Right ventricle myocardium inferior (tissue), 1 donor: Measurements from ENCODE around the gene IFT74. TPM values are rescaled to one million over a fixed set of nuclear protein-coding genes. Genes with fewer than 3 reads are reported as not detected.

ENCODE experiments used
- ATAC-seq: fragments of 200-7000 bp; cut with Tn5 transposase; one replicate; pipeline ENCODE4 v1.9.1; 2020; ENCODE audit warnings: mild to moderate bottlenecking, moderate library complexity
- DNase-seq: peaks from one replicate; pipeline ENCODE4 v3.0.0; 2021; ENCODE audit errors: missing footprints
- intact Hi-C: fragments of 100-400 bp; cut with DNase I; formaldehyde crosslinking; loops from one replicate; pipeline ENCODE4 v1.11.0; 2022
- long read RNA-seq: library from polyadenylated mRNA; unstranded; transcript quantifications from one replicate; pipeline ENCODE4 v2.0.0, GENCODE V29; 2021
- total RNA-seq: library from RNA; stranded (reverse); fragmentation: NEBNext Ultra II Directional; extraction: Animal tissue kit (Norgen Biotek cat#: 25700); gene quantifications from one replicate; pipeline ENCODE4 v1.2.1, GENCODE V29; 2021
- donor health status: DM: no; HTN: yes; CAD: no; lungs with severe emphysema.

Gene IFT74
- total RNA-seq, result 12.2 TPM
- long read RNA-seq, transcript IFT74-201 (20 exons, 2,160 nt), result major isoform, 6 of 6 reads
- long read RNA-seq, partial matches to known transcripts, result 0 of 6 reads
- long read RNA-seq, other reads (novel, unspliced or antisense), result 0 of 6 reads

DNA sequence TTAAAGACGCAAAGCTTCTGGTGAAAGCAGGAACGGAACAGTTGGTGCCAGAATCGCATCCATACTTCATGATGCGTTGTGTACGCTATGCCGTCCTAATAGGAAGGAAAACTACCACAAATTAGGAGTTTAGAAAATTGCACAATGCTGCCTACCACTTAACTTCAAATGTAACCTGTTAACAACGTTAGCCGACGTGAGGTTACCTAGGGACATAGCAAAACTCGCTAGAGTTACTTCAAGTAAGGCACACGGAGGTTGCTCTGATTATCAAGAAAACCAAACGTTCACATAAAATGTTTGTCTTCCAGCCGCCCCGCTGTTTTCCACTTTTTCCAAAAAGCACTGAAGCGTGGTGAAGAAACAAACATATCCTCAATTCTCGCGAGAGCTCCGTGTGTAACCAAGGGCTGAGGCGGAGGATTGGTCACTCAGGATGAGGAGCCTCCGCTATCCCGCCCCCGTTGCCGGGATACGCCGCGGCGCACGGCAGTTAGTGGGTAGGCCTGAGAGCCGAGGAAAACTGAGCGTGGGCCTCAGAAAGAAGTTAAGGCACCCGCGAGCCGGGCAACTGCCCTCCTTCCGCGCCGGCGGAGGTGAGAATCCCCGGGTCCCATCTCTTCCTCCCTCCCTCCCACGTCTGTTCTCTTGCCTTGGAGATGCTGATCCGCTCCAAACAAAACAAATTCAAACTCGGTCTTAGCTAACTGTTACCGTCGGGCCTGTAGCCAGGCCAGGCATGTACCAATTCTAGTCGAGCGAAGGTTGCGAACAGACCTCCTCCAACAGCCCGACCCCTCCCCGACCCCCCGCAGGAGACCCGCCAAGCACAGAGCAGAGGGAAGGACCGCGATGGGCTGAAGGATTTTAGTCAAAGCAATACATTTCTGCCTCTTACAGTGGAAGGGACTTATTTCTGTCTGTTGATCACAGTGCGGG, at the start of gene IFT74:
TSS of gene IFT74 (plus strand) at position 492 of the 939 bp plus-strand sequence. CDS start 5,556 bp downstream, outside the sequence.
- DNase-seq, result peak; percentile 99
- intact Hi-C loops, result loop anchor here (2.0 kb wide), 1 partner anchor 63 kb away; the partner anchor contains the start of gene CAAP1
- ATAC-seq, result peak; percentile 100

DNA sequence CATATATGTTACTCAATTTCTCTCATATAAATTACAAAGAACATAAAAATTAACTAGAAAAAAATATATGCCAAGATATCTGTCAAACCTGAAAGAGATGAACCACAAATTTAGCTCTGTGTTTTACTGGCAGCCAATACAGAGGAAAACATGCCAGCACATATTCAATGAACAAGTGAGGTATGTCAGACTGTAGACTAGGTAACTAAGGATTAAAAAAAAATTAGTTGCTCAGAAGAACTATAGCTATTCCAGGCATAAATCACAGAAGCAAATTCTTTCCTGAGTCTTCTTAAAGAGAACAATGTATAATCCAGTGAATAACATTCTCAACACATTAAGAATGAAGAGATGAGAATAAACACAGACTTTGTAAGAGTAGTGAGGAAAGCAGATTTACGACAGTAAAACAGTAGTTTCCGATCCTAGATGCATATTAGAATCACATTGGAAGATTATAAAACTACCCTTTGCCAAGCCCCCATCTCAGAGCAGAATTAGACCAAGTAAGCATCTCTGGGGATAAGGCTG, 43.0 kb upstream of the IFT74 start:
- DNase-seq, result no peak
- intact Hi-C loops, result no loop called here
- no peak for ATAC-seq

DNA sequence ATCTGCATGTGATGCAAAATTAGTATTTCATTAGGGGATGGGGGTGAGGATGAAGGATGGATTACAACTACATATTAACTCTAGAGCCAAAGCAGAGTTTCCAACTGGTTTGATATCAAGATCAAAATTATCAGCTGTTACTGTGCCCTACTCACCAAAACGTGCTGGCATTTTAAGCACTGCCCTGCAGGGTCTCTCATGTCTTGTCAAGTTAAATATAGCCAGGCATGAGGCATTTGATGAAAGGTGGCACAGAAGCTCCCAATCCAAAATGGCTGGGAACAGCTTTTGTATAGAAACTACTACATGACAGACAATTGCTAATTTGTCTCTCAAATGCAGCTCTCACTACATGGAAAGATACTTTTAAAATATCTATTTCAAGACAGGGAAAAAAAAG, 36.5 kb upstream of the IFT74 start:
- ATAC-seq, result no peak
- intact Hi-C loops, result no loop called here
- DNase-seq, result no peak

DNA sequence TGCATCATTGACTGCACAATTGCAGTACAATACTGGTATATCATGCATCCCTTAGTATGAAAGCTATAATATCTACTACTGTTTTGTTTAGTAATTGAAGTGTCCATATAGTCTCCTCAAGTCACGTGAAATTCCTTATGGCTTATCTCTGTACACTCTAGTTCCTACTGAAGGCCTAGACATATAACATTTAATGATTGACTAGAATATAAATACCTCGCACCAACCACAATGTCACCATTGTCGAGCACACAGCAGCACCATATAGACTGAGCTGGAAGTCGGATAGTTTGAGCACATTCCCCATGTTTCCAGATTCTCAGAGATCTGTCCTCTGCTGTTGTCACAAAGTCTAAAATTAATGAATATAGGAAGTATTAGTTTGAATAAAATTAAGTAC, 30.6 kb upstream of the IFT74 start:
- ATAC-seq (no peak), DNase-seq (no peak)
- intact Hi-C loops, result no loop called here

DNA sequence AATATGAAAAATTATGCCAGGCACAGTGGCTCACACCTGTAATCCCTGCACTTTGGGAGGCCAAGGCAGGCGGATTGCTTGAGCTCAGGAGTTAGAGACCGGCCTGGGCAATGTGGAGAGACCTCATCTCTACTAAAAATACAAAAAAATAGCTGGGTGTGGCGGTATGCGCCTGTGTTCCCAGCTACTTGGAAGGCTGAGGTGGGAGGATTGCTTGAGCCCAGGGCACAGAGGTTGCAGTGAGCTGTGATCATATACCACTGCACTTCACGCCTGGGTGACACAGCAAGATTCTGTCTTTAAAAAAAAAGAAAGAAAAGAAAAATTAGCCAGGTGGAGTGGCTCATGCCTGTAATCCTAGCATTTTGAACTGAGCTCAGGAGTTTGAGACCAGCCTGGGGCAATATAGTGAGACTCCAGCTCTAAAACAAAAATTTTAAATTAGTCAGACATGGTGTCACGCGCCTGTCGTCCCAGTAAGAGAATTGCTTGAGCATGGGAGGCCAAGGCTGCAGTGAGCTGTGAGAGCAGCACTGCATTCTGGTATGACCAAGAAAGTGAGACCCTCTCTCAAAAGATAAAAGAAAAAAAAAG, 27.2 kb upstream of the IFT74 start:
- ATAC-seq (no peak), DNase-seq (no peak)
- intact Hi-C loops, result no loop called here

DNA sequence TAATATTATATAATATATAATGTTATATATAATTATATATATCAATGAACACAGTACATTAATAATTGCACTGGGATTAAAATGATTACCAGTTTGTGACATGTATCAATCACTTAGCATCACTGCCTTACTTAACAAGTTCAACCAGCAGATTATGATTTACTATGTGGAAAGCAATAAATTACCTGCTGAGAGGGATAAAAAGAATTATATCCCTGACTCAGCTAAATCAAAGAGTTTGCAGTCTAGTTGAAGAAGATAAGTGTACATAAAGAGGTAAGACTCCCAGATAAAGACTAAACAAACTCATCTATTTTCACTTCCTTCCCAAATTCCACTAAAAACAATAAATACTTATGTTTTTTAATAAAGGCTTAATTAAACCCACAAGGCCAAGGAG, 20.4 kb upstream of the IFT74 start:
- ATAC-seq (no peak), DNase-seq (no peak)
- intact Hi-C loops, result no loop called here

DNA sequence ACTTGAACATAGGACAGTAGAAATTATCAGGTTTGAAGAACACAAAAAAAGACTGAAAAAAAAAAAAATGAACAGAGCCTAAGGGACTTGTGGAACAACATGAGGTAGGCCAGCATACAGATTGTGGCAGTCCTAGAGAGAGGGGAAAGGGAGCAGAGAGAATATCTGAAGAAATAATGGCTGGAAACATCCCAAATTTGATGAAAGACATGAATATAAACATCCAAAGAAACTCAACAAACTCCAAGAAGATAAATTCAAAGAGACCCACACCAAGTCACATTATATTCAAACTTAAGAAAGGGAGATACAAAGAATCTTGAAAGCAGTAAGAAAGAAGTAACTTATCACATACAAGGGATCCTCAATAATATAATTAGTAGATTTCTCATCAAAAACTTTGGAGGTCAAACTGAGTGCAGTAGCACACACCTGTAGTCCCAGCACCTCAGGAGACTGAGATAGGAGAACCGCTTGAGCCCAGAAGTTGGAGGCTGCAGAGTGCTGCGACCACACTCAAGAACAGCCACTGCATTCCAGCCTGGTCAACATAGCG, 18.3 kb upstream of the IFT74 start:
- intact Hi-C loops, result no loop called here
- no peak for DNase-seq
- ATAC-seq, result no peak

DNA sequence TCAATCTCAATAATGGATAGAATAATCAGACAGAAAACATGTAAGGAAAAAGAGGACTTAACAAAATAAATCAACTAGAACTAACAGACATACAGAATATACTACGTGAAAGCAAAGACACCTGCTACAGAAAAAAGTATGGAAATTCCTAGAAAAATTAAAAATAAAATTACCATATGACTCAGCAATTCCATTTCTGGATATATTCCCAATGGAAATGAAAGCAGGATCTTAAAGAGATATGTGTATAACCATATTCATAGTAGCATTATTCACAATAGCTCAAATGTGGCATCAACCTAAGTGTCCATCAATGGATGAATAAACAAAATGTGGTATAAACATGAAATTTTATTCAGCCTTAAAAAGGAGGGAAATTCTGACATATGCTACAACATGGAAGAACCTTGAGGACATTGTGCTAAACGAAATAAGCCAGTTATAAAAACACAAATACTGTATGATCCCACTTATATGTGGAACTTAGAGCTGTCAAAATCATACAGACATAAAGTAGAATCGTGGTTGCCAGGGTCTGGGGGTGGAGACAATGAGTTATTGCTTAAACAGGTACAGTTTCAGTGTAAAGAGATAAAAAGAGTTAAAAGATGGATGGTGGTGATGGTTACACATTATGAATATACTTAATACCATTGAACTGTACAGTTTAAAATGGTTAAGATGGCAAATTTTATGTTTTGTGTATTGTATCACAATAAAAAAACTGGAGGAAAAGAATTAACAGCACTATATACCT, 16.1 kb upstream of the IFT74 start:
- no peak for DNase-seq
- ATAC-seq, result no peak
- intact Hi-C loops, result no loop called here

DNA sequence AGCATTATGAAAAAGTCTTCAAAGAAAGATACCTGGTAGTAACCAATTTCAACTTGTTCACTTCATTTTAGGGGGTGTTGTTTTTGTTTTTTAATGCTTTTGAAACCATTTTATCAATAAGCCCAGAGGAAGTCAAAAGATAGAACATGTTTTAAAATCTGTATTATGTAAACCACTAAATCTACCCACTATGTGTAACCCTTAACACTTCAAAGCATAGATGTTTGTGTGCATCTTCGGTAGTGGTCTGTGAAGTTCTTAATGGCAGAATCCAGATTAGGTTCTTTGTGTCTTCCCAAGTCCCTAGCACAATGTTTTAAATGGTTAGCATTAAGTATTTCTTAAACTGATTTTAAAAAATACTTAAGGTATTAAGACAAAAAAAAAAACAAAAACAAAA, 15.4 kb upstream of the IFT74 start:
- ATAC-seq, result no peak
- no peak for DNase-seq
- intact Hi-C loops, result no loop called here

DNA sequence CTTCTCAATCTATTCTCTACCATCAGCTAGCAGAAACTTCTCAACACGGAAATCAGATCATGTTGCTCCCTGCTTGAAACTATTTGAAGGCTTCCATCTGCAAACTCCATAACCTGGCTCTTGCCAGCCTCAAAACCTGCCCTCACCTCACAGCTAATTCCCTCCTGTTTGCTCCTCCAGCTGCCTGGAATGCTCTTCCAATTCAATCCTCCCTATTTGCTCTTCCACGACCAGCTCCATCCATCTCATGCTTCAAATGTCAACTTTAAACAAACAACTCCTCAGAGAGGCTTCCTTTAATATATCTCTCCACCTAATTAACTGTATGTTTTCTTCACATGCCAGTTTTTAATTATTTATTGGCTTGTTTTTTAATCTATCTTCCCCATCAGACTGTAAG, 10.6 kb upstream of the IFT74 start:
- DNase-seq (no peak), ATAC-seq (no peak)
- intact Hi-C loops, result no loop called here

DNA sequence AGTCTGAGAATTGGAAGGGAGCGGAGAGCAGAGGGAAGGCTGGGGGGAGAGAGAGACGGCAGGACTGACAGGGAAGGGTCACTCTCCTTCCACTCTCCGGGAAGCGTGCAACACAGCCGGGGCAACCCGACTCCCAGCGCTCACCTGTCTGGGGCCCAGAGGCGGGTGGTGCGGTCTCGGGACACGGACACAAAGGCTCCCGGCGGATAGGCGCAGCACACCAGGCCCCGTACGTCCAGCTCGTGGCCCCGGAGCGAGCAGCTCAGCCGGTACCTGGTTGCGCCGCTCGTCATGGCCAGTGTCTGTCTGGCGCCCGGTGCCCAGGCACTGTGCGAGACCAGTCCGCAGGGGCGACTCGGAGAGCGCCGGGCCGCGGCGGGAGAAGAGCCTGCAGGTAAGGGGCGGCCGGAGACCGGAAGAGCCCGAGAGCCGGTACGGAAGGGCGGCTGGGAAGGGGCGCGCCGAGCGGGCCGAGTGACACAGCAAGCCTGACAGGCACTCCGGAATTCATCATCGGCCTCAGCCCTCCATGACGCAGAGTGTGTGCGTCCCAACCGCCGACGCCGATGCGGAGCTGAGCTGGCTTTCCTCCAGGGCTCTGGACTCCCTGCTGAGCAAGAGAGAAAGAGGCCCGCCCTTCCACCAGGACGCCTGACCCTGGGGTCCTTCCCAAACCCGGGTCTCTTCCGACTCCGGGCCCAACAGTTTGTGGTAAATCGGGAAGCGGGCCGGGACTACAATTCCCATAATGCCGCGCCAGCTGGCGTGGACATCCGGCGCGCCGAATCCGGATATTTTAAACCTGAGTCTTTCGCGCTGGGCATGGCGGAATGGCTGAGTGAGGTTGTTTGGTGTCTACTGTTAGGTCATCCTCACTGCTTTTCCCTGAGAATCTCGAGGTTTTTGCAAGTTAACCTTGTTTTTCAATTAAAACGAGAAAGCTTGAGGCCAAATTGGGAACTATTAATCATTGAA, 9.2 kb upstream of the IFT74 start, which contains the start of gene PLAA:
TSS of gene PLAA (minus strand) at position 490 of the 975 bp plus-strand sequence. CDS start at position 293, 197 bp downstream.
- DNase-seq, result peak; percentile 94
- intact Hi-C loops, result loop anchor here (2.0 kb wide), 1 partner anchor 54 kb away; the partner anchor contains the start of gene CAAP1
- ATAC-seq, result peak; percentile 99

DNA sequence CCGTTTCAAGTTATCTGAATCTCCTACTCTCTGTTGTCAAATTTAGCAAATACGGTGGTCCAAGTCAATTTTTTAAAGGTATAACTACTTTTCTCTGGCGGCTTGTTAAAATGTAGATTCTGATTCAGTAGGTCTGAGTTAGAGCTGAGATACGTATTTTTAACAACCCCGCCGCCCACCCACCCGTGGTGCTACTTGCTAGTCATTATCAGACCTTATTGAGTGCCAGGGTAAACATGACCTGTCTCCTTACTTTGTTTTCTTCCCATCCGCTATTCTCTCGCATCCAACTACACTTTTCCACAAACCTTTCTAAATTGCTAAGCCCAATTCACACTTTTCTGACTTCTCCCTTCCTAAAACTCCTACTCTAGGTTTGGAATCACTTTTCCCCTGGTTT, 8.5 kb upstream of the IFT74 start:
- intact Hi-C loops, result loop anchor here (2.0 kb wide), 1 partner anchor 55 kb away; the partner anchor contains the start of gene CAAP1
- DNase-seq, result no peak
- no peak for ATAC-seq

DNA sequence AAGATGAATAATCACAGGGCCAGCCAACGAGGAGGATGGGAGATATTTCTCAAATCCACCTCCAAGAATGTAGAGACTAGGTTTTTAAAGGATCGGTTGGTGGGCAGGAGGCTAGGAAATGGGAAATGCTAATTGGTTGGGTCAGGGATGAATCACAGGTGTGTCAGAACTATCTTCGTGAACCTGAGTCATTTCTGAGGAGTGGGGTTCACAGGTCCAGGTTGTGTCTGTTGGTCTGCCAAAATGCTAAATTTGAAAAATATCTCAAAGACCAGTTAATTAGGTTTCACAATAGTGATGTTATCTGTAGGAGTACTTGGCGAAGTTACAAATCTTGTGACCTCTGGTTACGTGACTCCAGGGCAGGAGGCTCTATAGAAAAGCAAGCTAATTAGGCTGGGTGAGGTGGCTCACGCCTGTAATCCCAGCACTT, 6.6 kb upstream of the IFT74 start:
- DNase-seq (no peak), ATAC-seq (no peak)
- intact Hi-C loops, result no loop called here

DNA sequence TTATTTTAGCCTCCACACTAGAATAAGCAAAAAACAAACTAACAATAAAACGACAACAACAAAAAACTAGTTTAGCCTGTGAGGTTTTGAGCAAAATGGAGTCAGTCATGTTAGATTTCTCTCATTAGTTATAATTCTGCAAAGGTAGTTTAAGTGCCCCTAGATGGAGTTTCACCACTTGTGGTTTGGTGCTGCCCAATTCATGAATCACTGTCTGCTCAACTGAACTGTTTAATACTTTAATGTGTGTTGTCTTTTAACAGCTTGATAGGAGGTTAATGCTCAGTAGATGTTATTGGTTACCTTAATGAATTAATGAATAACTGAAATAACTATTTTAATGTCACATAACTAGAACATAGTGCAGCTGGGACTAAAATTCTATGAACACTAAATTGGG, 5.7 kb upstream of the IFT74 start:
- ATAC-seq (no peak), DNase-seq (no peak)
- intact Hi-C loops, result no loop called here

DNA sequence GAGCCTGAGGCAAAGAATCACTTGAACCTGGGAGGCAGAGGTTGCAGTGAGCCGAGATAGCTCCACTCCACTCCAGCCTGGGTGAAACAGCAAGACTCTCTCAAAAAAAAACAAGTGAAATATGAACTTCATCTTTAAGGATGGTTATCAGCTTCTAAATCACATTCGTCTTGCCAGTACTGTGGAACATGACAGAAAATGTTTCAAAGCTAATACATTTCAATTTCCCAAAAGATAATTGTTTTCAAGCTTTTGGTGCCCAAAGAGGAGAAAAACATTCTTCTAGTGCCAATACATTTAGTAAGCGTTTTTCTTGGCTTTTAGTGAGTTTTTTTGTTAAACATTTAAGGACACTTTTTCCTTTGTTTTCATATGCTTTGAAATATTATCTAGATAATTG, 4.4 kb upstream of the IFT74 start:
- DNase-seq (no peak), ATAC-seq (no peak)
- intact Hi-C loops, result no loop called here

DNA sequence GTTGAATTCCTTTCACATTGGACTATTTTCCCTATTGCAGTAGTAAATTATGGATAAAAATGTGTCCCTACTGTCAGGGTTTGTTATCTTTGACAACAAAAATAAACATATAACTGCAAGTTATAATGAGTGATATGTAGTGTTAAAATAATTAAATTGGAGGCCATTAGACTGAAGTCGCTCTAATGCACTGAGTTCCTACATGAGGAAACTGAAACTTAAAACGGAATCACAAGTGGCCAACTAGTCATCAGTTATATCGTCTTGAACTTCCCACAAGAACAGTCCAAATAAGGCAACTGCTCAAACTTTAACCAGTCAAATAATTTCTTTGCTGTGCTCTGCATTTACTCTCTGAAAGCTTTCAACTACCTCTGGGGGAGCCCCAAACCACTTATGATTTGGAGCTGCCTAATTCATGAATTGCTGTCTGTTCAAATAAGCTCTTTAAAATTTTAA, 2.1 kb upstream of the IFT74 start:
- DNase-seq, result no peak
- intact Hi-C loops, result no loop called here
- ATAC-seq, result no peak

DNA sequence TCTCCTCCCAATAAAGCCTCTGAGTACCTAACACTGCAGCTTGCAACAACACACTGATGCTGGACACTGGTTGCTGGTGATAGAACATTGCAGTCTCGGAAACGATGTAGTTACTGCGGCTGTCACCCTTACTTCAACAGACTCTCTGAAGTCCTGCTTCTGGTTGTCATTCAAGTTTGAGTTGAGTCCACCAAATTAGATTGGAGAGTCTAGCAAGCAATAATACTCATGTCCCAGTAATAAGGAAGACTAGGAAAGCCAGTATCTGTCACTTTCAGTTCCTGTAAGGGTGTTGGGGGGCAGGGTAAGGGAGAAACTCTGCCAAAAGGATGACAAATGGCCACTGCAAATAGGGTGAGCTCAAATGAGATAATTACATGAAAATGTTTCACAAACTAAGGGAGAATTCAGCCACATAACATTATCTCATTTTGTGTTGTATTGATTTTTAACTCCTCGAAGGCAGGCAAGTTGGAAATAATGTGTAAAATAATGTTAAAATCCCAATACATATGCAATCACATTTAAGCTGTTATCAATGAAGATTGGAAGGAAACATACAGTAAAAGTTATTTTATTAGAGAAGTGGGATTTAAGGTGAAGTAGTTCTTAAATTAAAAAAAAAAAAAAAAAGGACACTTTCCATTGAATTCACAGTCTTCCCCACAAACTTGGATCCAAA, 849 bp upstream of the IFT74 start:
- intact Hi-C loops, result no loop called here
- ATAC-seq, result peak; percentile 41
- DNase-seq, result no peak
